Body of pancreas (tissue), 4 donors: ENCODE results near the gene GPS1.

Experiments
- POLR2A ChIP-seq, 3 donors: fragments of 450-650 bp; IDR thresholded peaks; one replicate each; pipeline ENCODE4 v1.6.1; 2016; ENCODE audit warnings: antibody characterized with exemption in 3 of 3, mild to moderate bottlenecking in 2 of 3
- TF ChIP-seq, protein P1 (sequence below), 7 experiments: fragments of 450-650 bp in 4 of 7; fragments of 200-600 bp in 3 of 7; sonication (generic) in 3 of 7; IDR thresholded peaks; one replicate each; pipeline ENCODE4 v1.5.1; 2016 to 2019; ENCODE audit warnings: antibody characterized with exemption in 7 of 7

DNA sequence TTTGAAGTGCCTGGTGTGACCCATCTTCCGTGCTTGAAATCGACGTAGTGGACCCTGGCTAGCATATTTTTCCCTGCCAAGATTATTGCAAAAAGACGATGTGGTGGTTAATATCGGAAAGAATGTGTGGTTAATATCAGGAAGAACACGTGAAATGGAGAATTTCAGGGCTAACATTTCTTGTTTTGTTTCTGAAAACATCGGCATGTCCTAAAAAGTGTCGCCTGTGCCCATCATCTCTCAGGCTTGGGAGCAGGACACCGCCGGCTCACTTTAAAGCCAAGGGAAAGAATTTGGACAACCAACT, 13.9 kb upstream of the GPS1 start:
- TF ChIP-seq POLR2A (IDR thresholded peaks at IDR 0.05), result no peak
- TF ChIP-seq, protein P1, sequence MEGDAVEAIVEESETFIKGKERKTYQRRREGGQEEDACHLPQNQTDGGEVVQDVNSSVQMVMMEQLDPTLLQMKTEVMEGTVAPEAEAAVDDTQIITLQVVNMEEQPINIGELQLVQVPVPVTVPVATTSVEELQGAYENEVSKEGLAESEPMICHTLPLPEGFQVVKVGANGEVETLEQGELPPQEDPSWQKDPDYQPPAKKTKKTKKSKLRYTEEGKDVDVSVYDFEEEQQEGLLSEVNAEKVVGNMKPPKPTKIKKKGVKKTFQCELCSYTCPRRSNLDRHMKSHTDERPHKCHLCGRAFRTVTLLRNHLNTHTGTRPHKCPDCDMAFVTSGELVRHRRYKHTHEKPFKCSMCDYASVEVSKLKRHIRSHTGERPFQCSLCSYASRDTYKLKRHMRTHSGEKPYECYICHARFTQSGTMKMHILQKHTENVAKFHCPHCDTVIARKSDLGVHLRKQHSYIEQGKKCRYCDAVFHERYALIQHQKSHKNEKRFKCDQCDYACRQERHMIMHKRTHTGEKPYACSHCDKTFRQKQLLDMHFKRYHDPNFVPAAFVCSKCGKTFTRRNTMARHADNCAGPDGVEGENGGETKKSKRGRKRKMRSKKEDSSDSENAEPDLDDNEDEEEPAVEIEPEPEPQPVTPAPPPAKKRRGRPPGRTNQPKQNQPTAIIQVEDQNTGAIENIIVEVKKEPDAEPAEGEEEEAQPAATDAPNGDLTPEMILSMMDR (IDR thresholded peaks at IDR 0.05), result no peak
